DND-41 (cell line): ENCODE results near the gene RNF217.

Experiments
- ATAC-seq: fragments of 200-7000 bp; cut with Tn5 transposase; 3 replicates; pipeline ENCODE4 v1.9.1; 2021; ENCODE audit warnings: low read depth; ENCODE audit not compliant: insufficient read depth
- DNase-seq: peaks from one replicate; pipeline ENCODE4 v3.0.0-alpha.2; 2020
- H2AFZ ChIP-seq: 2 replicates; pipeline ENCODE4 v1.6.0; 2012; ENCODE audit warnings: low read depth, low read length
- H3K27ac ChIP-seq: 2 replicates; pipeline ENCODE4 v1.5.1; 2012; ENCODE audit warnings: low read length, inconsistent platforms
- H3K27me3 ChIP-seq: fragments of 200-600 bp; sonication (generic); 2 replicates; pipeline ENCODE4 v1.6.0; 2012; ENCODE audit warnings: low read length, mild to moderate bottlenecking, inconsistent platforms; ENCODE audit not compliant: insufficient read depth, poor library complexity
- H3K36me3 ChIP-seq: 2 replicates; pipeline ENCODE4 v1.5.1; 2012; ENCODE audit warnings: low read length, inconsistent platforms; ENCODE audit not compliant: insufficient read depth
- H3K4me1 ChIP-seq: 2 replicates; pipeline ENCODE4 v1.5.1; 2012; ENCODE audit warnings: mild to moderate bottlenecking, low read length; ENCODE audit not compliant: insufficient read depth
- H3K4me2 ChIP-seq: 2 replicates; pipeline ENCODE4 v1.6.0; 2012; ENCODE audit warnings: mild to moderate bottlenecking, moderate library complexity, low read length, inconsistent platforms; ENCODE audit not compliant: insufficient read depth
- H3K4me3 ChIP-seq, 2 experiments: fragments of 200-600 bp in 1 of 2; shearing (Covaris generic) in 1 of 2; 2 replicates each; pipeline ENCODE4 v1.5.1; 2012 to 2016; ENCODE audit warnings: inconsistent platforms in 2 of 2, low read length in 2 of 2, mild to moderate bottlenecking in 2 of 2, low read depth in 1 of 2, moderate library complexity in 1 of 2
- H3K79me2 ChIP-seq: 2 replicates; pipeline ENCODE4 v1.6.0; 2012; ENCODE audit warnings: low read length, inconsistent platforms; ENCODE audit not compliant: insufficient read depth
- H3K9ac ChIP-seq: 2 replicates; pipeline ENCODE4 v1.6.0; 2012; ENCODE audit warnings: low read depth, mild to moderate bottlenecking, inconsistent platforms, low read length, moderate library complexity
- H3K9me3 ChIP-seq: 2 replicates; pipeline ENCODE4 v1.5.1; 2012; ENCODE audit warnings: low read length, moderate library complexity, mild to moderate bottlenecking, inconsistent platforms; ENCODE audit not compliant: insufficient read depth, severe bottlenecking
- H4K20me1 ChIP-seq: 2 replicates; pipeline ENCODE4 v1.6.0; 2012; ENCODE audit warnings: low read length; ENCODE audit not compliant: insufficient read depth
- CTCF ChIP-seq: IDR thresholded peaks from 2 replicates; pipeline ENCODE4 v1.5.1; 2012; ENCODE audit warnings: borderline replicate concordance, low read length, moderate library complexity, mild to moderate bottlenecking; ENCODE audit not compliant: poor library complexity, severe bottlenecking; ENCODE audit errors: extremely low read depth
- EZH2 ChIP-seq: IDR thresholded peaks from 3 replicates; pipeline ENCODE4 v1.6.1; 2012; ENCODE audit warnings: borderline replicate concordance, low read depth, mild to moderate bottlenecking, moderate library complexity, low read length, inconsistent platforms; ENCODE audit not compliant: severe bottlenecking

The RNF217 gene

GRCh38 chr6:124973780-124974179 lies 11.5 kb downstream of the RNF217 start:
- H3K4me2 ChIP-seq: no peak overlapping the region
- no peaks in the 10 kb centered on the region for H3K4me1 ChIP-seq
- TF ChIP-seq CTCF (no peak), EZH2 (no peak)
- no peak for DNase-seq
- H3K79me2 ChIP-seq: no peaks in the 10 kb centered on the region
- H3K9me3 ChIP-seq: peaks cover 6% of the 10 kb centered on the region
- H3K36me3 ChIP-seq: no peaks in the 10 kb centered on the region
- no peaks in the 10 kb centered on the region for H3K27me3 ChIP-seq
- H3K4me3 ChIP-seq: no peak overlapping the region
- H4K20me1 ChIP-seq: no peaks in the 10 kb centered on the region
- ATAC-seq: no peak
- no peak overlapping the region for H3K9ac ChIP-seq
- H2AFZ ChIP-seq: no peak overlapping the region
- H3K27ac ChIP-seq: no peak overlapping the region

- H2AFZ ChIP-seq: no peak overlapping the region
- no peaks in the 10 kb centered on the region for H3K4me1 ChIP-seq
- H4K20me1 ChIP-seq: no peaks in the 10 kb centered on the region
- no peak for DNase-seq
- H3K79me2 ChIP-seq: no peaks in the 10 kb centered on the region
- no peaks in the 10 kb centered on the region for H3K36me3 ChIP-seq
- no peak overlapping the region for H3K4me2 ChIP-seq
- TF ChIP-seq EZH2 (no peak), CTCF (no peak)
- no peak overlapping the region for H3K9ac ChIP-seq
- H3K9me3 ChIP-seq: peaks cover 10% of the 10 kb centered on the region
- no peak overlapping the region for H3K4me3 ChIP-seq
- H3K27ac ChIP-seq: no peak overlapping the region
- ATAC-seq: no peak
- no peaks in the 10 kb centered on the region for H3K27me3 ChIP-seq
Observed at GRCh38 chr6:124974771-124975377, 12.6 kb downstream of the RNF217 start.

DNA sequence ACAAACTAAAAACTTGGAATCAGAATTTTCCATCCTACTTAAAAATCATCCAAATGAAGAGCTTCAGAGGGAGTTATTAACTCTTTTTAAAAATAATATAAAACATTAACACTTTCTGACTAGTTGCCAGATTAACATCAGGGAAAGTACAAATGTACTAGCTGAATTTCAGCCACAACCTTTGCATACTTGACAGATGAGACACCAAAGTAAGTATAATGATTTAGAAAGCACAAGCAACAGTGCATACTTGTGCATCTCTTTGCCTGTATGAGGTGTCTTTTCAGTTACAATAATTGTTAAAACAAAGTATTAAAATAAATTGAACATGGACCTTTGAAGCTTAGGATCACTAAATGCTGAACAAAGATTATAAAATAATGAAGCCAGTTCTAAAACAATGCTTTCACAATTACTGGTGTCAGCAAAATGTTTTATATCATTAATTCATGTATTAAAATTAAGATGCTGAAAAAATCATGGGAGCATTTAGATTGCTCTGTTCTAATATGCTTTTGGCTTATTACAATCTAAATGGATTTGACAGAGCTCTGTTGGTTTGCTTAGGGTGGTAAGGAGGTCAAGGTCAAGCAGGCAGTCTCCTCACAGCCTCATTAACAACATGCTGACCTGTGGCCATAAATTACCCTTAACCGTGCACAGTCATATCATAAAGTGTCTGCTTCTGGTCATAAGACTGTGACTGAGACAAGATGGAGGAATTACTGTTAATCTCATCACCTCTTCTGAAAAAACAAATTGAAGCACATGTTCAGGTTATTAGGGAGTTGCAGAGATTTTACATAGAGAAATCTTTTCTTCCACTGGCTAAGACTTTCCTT lies 15.1 kb downstream of the RNF217 start:
- Histone ChIP-seq H2AFZ (no peak overlapping the region), H3K27me3 (no peaks in the 10 kb centered on the region), H3K79me2 (no peaks in the 10 kb centered on the region), H3K9ac (no peak overlapping the region), H3K4me1 (no peaks in the 10 kb centered on the region), H3K36me3 (no peaks in the 10 kb centered on the region), H3K9me3 (peaks cover 10% of the 10 kb centered on the region), H3K4me3 (no peak overlapping the region), H4K20me1 (no peaks in the 10 kb centered on the region), H3K27ac (no peak overlapping the region), H3K4me2 (no peak overlapping the region)
- ATAC-seq: no peak
- TF ChIP-seq EZH2 (no peak), CTCF (no peak)
- DNase-seq: no peak
